Measurements from ENCODE around the gene MPST.

The MPST gene

DNA sequence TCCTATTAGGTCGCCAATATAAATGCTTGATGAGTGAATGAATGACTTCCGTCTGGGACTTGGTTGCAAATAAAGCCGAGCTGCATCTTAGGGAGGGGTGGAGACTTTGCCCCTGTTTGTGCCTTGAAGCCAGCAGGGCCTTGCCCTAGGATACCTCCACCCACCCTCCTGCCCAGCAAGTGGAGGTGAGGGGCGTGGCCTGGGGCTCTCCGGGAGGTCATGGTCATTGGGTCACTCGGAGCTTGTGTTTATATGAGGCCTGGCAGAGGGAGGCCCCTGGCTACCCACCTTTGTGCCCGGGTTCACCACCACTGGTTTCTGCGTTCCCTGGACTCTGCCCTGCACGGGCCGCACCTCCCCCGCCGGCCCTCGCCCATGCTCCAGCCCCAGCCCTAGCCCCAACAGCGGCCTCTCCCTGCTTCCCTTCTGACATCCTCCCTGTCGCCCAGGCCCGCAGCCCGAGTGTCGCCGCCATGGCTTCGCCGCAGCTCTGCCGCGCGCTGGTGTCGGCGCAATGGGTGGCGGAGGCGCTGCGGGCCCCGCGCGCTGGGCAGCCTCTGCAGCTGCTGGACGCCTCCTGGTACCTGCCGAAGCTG, 4.3 kb downstream of the MPST start:
- DNase-seq, result no peak

DNA sequence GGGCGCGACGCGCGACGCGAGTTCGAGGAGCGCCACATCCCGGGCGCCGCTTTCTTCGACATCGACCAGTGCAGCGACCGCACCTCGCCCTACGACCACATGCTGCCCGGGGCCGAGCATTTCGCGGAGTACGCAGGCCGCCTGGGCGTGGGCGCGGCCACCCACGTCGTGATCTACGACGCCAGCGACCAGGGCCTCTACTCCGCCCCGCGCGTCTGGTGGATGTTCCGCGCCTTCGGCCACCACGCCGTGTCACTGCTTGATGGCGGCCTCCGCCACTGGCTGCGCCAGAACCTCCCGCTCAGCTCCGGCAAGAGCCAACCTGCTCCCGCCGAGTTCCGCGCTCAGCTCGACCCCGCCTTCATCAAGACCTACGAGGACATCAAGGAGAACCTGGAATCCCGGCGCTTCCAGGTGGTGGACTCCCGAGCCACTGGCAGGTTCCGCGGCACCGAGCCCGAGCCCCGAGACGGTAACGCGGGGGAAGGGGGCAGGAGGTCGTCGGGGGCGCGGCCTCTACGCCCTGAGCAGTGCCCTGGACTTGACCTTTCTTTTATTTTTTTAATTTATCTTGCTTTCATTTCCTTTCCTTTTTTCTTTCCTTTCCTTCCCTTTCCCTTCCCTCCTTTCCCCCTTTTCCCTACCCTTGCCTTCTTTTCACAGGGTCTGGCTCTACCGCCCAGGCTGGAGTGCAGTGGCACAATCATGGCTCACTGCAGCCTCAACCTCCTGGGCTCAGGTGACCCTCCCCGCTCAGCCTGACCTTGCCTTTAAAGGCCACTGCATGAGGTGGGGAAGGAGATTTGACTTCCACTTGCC, 5.0 kb downstream of the MPST start:
- DNase-seq, result no peak

DNA sequence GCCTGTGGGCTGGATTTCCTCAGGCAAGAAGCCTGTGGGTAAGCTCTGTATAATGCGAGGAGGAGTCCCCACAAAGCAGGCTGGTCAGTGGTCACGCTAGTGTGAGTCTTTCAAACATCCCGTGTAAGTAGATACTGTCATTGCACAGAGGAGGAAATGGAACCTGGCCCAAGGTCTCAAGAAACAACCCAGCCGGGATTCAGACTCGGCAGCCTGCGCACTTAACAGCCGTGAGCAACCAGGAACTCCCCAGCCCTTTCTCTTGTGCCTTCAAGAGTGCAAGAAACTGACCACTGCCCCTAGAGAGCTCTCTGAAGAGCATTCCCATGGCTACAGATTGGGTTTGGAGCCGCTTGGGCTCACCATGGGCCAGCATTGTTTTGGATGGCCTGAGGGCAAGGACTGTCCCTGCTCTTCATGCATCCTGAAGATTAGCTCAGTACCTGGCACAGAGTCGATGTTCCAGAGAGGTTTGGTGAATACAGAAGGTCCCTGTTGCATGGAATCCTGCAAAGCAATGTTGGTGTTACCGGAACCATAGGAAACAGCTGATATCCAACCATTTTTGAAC, 6.0 kb downstream of the MPST start:
- DNase-seq, result no peak

DNA sequence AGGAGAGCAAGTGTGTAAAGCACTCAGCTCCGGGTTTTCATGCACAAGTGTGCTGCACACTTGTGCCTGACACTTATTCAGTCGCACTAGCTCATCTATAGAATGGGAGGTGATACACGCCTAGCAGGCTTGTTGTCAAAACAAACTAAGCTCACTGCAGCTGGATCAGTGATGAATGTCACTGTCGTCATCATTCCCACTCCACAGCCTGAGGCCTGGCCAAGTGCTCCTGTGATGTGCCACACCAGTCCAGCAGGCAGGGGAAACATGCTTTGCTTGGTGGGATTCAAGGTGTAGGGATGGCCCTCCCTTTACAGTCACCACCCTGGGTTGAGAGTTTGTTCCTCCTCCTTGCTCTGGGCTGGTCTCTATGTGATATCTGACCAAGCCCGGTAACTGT, 6.8 kb downstream of the MPST start:
- DNase-seq, result no peak

DNA sequence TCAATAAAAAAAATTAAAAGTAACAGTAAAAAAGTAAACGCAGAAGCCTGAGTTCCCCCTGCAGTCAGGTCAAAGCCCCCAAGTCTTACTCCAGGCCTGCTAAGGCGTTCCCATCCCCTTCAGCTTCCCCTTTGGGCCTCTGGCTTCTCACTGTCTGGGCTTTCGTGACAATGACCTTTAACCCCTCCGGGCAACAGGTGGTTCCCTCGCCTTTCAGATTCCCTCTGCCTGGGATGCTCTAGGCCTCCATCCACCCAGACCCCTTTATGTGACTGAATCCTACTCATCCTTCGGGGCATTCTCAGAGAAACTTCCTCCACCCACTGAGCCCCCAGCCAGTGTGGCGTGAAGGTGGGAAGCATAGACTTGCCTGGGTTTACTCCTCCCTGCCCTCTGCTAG, 8.0 kb downstream of the MPST start:
- DNase-seq, result no peak

DNA sequence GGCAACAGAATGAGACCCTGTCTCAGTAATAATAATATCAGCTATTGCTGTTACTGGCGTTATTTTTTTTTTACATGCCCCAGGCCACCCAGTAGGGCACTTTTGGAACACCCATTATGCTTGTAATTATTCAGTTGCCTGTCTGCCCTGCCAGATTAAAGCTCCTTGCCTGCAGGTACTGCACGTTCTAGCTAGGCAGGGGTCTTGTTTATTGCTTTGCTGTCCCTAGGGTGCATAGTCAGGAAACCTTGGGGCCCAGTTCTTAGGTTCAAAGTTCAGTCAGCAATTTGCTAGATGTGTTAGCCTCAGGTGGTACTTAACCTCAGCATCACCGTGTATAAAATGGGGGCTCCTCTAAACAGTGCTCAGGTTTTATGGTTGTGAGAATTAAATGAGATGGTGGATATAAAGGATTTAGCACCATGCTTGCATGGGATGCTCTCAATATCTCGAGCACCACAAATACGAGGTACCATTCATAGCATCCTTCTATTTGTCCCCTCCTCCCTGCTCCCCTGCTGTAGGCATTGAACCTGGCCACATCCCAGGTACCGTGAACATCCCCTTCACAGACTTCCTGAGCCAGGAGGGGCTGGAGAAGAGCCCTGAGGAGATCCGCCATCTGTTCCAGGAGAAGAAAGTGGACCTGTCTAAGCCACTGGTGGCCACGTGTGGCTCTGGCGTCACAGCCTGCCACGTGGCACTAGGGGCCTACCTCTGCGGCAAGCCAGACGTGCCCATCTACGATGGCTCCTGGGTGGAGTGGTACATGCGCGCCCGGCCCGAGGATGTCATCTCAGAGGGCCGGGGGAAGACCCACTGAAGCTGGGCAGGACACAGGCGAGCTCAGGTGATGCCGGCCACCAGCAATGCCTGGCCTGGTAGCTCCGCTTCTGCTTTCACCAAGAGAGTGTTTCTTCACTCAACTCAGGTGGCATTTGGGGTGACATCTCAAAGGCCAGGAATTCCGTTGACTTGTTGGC, 9.4 kb downstream of the MPST start:
- DNase-seq, result no peak

DNA sequence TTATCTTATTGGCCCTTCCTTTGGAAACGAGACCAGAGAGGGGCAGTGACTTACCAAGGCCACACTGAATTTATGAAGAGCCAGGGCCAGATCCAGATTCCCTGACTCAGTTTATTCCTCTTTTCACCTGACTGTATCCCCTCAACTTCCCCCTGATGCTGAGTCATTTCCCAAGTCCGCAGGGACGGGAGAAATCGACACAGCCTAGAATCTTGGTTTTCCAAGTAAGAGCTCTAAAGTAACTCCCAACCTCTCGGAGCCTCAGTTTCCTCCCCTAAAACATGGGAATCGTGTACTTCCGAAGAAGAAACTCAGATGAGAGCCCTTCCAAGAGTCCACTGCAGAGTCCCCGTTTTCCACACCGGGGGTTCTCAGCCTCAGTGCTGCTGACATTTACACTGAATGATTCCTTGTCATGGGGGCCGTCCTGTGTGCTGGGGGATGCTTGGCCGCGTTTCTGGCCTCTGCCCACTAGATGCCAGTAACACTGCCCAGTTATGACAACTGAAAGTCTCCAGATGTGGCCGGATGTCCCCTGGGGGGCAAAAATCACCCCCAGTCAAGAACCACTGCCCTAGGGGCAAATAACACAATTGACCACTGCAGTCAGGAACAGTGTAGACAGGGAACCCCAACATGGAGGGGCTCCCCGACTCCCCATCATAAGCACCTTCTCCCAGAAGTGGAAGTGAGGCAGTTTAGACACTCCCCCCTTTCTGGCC, 11.2 kb downstream of the MPST start:
- DNase-seq, result no peak

DNA sequence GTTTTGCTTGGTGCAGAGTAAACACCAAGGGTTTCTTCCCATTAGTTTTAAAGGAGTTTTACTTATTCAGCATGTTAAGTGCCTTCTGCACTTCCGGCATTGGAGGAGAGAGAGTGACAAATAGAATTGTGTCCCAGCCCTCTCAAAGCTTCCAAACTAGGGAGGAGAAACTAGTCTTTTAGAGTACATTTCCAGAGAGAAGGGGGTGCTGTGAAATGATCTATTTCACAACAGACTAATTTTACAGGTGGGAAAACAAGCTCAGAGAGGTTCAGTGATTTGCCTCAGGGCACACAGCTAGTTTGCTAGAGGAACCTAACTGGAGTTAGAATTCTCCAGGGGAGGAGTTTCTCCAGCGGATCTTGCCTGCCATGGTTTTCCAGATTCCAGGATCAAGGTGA, 12.6 kb downstream of the MPST start:
- DNase-seq, result no peak

DNA sequence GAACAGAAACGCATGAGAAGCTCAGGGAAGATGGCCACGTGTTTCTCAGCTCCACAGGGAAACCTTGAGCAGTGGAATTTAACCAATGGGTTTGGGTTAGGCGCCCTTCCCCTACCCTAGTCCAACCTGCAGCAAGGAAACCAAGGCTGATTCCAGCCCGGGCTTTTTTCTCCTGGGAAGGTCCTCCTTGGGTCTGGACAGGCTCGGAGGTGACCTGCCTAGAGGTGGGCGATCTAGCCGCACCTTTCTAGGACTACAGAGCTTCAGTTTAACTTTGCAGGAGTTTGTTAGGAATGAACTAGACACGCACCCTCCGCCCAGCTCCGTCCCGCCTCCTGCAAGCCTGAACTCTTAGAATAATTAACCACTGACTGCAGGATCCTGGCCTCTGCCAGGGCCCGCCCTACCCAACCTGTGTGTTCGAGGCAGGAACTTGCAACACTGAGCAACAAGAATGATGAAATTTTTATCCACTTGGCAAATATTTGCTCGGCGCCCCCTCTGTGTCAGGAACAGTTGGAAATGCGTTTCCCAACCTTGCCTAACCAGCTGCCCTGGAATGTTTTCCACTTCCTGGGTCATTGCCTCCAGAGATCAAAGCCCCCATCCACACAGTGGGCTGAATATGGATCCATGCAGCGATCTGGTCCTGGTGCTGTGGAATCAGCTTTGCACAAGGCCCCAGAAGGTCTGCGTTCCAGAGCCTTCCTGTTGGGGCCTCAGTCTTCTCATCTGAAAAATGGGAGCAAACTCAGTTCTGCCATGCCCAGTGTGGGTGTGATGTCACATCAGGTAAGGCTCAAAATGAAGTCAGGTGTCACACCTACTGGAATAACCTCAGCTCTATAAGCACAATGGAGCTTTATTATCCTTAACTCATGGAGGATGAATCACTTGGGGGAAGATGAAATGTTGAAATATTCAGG, 13.3 kb downstream of the MPST start:
- no peak for DNase-seq

DNA sequence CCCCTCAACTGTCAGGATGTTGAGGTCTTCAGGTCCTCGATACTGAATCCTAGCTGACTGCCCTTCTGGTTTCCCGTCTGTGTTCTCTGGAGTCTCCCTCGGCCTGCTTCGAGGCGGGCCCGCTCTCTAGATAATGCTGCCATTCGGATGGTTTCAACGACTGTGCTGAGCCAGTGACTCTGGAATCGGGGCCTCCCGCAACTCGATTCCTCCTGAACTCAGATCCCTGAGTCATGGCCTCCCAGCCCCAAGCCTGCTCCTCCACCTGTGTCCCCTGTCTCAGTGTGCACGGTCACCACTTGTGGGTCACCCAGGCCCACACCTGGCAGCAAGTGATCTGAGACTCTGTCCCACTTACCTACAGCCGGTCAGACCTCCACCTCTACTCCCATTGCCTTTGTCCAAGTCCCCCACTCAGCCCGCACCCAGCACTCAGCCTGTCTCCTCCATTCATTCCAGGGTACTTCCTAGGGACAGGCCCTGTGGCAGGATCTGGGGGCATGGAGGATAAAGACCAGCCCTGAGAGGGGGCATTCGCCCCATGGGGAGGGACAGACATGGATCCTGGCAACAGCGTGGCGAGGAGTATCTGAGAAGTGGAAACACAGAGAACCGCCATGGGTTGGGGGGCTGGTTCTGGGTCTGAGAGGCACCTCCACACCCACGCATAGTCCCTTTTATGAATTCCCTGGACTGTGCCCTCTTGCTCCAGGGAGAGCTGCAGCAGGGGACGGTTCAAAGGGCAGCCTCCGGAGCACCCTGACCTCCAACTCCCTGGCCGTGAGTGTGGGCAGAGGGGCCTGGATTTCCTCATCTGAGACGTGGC, 14.3 kb downstream of the MPST start:
- DNase-seq, result no peak

DNA sequence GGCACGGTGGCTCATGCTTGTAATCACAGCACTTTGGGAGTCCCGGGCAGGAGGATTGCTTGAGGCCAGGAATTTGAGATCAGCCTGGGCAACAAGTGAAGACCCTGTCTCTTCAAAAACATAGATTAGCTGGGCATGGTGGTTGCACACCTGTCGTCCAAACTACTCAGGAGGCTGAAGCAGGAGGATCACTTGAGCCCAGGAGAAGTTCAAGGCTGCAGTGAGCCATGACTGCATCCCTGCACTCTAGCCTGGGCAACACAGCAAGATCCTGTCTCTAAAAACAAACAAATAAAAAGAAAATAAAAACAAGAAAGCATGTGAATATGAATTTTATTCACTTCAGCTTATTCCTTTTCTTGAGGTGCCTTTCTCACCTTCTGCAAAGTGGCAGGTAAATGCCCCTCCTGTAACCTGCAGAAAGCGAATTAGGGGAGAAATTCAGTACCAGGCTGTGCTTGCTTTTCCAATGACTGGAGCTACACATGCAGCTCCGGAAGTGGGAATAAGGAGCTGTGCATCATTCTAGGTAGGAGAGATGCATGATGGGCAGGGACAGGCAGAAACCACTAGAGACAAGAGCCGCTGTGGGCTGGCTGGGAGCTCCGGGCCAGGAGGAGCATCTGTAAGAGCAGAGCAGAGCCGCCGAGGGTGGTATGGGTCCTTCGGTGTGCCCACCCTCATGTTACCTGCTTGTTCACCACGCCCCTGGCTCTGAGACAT, 17.3 kb downstream of the MPST start:
- DNase-seq, result no peak

DNA sequence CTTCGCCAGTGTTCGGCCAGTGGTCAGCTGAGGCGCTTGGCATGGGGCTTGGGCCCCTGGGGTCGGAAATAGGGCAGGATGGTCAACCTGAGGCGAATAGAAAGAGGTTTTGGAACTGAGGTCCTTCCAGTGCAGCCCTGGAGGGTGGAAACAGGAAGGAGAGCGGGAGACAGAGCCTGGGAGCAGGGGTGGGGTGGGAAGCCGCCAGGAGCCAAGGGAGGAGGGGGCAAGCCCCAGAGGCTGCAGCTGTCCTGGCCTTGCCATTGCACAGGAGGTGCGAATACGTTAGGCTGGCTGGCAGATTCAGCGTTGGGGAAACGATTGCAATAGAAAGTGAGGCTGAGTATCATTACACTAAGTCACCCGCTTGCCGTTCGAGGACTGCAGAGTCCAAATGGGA, 18.1 kb downstream of the MPST start:
- DNase-seq, result no peak

DNA sequence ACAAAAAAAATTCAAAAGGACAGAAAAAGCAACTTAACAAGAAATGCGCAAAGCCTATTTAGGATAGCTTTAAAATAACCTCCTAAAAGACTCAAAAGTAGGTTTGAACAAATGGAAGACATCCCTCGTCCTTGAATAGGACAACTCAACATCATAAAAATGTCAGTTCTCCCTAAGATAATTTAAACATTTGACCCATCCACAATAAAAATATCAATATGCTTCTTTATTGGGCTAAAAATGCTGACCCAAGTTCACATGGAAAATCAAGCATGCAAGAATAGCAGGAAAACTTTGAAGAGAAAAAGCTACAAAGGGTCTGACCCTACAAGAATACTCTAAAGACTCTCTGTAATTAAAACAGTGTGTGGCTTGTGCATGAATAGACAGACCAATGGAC, 19.9 kb downstream of the MPST start:
- DNase-seq, result no peak

DNA sequence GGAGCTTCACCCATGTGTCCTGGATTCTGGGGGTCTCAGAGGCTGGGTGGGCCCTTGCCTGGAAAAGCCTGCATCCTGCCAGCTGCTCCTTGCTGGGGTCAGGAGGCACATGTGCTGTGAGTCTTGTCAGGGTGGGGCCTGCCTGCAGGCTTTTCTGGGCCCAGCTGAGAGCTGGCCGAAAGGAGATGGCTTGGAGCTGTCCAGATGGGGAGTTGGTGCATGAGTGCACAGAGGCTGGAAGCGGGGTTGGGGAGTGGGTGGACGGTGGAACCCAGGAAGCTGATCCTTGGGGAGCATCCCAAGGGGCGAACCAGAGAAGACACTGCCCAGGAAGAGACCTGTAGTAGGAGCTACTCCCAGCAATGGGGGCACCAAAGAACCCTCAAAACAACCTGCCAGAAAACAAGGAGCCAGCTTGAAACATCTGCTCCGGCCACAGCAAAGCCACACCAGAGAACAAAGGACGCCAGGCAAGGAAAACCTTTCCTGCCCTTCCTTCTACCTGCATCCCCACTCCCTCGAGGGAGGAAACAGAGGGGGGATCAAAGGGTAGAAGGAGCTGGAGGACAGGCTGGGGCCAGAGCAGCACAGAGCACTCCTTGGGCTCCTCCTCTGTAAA, 23.8 kb downstream of the MPST start:
- DNase-seq, result no peak

DNA sequence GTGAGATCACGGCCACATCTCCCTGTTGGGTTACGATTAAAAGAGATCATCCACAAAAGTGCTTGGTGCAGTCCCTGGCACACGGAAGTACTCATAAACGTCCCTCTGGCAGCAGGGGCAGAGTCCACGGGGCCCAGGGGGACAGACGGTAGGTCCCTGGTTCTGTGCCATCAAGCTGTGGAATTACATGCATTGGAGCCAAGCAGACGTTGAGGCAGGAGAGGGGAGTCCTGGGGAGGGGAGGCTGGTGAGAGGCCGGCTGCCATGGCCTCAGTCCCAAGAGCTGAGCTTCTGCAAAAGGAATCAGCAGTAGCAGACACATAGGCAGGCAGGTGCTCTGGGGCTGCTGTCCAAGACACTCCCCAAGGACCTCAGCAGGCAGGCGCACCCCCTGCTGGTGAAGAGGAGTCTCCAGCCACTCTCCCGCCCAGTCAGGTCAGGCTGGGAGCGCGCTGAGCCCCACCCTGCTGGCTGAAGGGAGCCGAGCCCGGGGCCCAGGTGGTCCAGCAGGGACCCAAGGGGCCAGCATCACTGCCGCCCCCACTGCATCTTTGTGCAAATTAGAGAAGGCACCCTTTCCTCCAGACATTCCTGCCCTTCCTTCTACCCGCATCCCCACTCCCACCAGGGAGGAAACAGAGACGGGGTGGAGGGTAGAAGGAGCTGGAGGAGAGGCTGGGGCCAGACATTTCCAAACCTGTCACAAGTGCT, 24.4 kb downstream of the MPST start:
- DNase-seq, result no peak

DNA sequence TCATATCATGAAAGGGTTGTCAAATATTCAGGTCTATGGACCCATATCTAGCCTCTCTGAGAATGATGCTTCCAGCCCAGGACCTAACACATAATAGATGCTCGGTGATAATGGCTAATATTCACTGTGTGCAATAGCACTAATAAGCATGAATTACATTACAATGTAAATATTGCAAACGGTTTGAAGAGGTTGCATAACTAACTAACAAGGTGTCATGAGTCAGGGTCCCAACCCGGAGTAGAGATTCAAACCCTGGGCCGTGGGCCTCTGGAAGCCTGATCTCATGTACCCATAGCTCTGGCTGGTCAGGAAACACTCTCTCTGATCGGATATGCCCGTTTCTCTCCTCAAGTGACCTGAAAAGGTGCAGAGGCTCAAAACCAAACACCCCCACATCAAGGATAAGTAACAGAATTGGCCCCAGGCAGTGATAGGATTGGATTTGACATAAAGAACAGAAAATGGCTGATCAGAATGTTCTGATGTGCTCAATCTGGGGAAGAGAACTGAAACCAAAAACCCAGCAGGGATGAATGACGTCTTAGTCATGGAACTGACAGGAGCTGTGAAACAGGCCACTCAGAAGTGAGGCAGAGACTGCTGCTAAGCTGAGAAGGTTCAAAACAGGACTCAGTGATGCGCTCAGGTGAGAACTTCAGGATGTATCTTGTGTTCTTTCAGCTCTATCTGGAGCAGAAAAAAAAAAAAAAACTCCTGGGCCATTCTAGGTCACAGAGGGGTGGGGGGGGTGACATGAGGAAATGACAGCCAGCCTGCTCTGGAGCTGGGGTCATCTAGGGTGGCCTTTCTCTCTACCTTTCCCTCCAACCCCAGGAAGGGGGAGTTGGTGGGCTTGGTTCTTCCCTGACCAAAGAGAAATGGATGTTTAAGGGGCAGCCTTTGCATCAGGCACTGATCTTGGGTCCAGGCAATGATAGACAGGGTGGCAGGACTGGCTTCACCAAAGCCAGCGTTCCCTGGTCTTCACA, 25.4 kb downstream of the MPST start:
- DNase-seq, result no peak

DNA sequence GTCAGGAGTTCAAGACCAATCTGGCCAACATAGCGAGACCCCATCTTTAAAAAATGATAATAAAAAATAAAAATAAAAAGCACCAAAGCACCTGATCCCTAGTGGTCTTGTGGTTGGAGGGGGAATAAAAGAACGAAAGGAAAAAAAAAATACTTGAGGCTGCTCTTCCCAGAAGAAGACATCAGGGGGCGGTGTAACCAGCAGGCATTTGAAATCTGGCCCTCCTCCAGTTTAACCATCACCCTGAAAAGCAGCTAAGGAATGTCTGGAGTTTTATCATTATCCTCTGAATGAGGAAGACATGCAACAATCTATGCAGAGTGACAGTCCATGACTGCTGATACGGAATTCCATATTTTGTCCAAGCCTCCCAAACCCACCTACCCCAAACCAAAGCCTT, 26.4 kb downstream of the MPST start:
- DNase-seq, result no peak

All from activated CD4-positive, alpha-beta T cell treated with anti-CD3 and anti-CD28 coated beads for 1 hour (primary cell).